HG02610 (cell line): ENCODE data around the gene OTOGL.
"Not testable (repeated sequence)": the region's sequence is repeated elsewhere in the genome, so short reads cannot be mapped to it uniquely, and the experiment has no call there.

Source experiments
- ATAC-seq: cut with Tn5 transposase; IDR thresholded peaks from one replicate; pipeline ENCODE4 v1.9.1; 2021; ENCODE audit warnings: mild to moderate bottlenecking, moderate library complexity; ENCODE audit not compliant: unreplicated experiment

Gene OTOGL

DNA sequence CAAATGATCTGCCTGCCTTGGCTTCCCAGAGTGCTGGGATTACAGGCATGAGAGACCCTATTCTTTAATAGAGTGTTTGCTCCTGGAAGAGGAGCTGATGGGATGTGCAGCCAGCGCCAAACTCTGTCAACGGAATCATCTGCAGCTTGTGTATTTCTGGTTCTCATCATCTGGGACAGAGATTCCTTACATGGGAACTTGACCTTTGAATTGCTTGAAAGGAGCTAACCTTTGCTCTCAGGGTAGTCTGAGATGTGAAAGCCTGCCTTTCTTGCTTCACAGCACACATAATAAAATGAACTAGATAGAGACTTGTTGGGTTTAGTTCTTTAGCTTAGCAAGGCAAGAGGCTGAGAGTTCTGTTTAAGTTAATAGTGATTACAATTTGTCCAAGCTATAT lies 120.0 kb downstream of the OTOGL start:
- ATAC-seq: no peak

- peak; percentile 72 for ATAC-seq
These were observed 122.9 kb downstream of the OTOGL start for GRCh38 chr12:80222261-80222660.

DNA sequence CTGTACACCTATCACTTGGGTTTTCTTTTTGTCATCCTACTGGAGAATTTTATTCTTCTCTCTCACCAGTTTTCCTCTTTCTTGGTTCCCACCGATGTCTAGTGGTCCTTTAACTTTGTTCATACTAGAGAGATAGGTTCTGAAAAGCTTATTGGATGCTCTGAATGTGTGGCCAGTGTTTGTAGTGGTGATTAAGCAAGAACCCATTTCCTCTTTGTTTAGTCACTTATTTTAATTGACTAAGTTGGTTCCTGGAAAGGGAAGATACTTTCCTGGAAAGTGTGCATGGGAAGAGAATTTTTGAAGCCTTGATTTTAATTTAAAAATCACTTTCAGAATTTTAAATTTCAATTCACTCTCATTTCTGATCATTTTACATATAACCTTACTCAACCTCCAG lies 127.2 kb downstream of the OTOGL start:
- ATAC-seq: no peak

GRCh38 chr12:80227904-80228303 lies 128.6 kb downstream of the OTOGL start:
- ATAC-seq: not testable (repeated sequence)

- no peak for ATAC-seq
These were observed 130.7 kb downstream of the OTOGL start for GRCh38 chr12:80230068-80230467.

- ATAC-seq: no peak
These were observed 133.5 kb downstream of the OTOGL start for GRCh38 chr12:80232837-80233236.

DNA sequence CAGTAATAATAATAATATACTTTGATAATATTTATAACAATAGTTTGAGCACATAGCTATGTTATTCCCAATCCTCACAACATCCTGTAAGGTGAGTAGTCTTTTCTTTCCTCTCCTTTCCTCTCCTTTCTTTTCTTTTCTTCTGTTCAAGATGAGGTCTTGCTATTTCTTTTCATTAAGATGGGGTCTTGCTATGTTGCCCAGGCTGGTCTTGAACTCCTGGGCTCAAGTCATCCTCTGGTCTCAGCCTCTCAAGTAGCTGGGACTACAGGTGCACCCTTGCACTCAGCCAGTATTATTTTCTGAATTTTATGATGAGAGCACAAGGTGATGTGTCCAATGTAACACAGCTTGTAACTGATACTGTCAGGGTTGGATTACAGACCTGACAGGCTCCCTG lies 134.6 kb downstream of the OTOGL start:
- ATAC-seq: no peak

DNA sequence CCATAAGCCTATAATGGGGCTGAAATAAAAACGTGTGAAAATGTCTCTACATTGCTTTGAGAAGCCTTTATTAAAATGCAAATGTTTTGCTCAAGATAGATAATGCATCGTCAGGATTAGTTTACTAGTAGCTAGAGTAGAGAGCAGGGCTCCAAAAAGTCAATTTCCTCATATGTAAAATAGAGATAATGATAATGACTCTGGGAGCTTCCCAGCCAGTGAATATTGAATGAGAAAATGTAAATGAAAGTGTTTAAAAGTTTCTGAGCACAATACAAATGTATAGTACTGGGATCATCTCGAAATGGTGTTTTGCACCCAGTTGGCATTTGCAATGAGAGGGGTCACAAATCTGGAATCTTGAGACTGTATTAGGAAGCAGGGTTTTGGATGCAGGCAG lies 135.3 kb downstream of the OTOGL start:
- no peak for ATAC-seq

GRCh38 chr12:80235944-80236343 lies 136.6 kb downstream of the OTOGL start:
- ATAC-seq: no peak

DNA sequence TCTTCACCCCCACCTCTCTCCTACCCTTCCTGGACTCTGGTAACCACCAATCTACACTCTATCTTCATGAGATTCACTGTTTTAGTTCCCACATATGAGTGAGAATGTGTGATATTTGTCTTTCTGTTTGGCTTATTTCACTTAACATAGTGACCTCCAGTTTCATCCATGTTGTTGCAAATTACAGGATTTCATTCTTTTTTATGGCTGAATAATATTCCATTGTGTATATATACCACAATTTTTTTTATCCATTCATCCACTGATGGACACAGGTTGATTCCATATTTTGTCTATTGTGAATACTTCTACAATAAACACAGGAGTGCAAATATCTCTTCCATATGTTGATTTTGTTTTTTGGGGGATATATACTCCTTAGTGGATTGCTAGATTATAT lies 140.5 kb downstream of the OTOGL start:
- ATAC-seq: no peak

GRCh38 chr12:80241576-80242273 lies 142.4 kb downstream of the OTOGL start:
- ATAC-seq: no peak

- ATAC-seq: no peak
These were observed 143.0 kb downstream of the OTOGL start for GRCh38 chr12:80242321-80242720.

DNA sequence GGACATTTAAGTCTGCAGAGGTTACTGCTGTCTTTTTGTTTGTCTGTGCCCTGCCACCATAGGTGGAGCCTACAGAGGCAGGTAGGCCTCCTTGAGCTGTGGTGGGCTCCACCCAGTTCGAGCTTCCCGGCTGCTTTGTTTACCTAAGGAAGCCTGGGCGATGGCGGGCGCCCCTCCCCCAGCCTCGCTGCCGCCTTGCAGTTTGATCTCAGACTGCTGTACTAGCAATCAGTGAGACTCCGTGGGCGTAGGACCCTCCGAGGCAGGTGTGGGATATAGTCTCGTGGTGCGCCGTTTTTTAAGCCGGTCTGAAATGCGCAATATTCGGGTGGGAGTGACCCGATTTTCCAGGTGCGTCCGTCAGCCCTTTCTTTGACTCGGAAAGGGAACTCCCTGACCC lies 150.2 kb downstream of the OTOGL start:
- ATAC-seq: not testable (repeated sequence)

- no peak for ATAC-seq
These were observed 158.6 kb downstream of the OTOGL start for GRCh38 chr12:80257920-80258319.

DNA sequence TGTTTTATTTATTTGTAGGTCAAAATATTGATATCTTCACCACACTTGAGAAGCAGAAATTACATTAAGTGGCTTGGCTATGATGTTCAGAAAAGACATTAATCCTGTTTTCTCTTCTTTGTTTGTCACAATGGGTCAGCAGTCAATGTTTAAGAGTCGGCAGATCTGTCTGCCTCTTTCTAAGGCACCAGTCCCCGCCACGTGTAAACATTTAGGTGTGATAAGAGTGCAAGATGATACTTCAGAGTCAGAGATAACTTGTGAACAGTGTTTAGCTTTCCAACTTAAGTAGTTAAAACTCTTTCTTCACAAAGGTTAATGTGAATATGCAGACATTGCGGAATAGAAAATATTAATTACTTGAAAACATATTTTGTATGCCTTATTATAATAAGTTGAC lies 160.9 kb downstream of the OTOGL start:
- ATAC-seq: no peak

DNA sequence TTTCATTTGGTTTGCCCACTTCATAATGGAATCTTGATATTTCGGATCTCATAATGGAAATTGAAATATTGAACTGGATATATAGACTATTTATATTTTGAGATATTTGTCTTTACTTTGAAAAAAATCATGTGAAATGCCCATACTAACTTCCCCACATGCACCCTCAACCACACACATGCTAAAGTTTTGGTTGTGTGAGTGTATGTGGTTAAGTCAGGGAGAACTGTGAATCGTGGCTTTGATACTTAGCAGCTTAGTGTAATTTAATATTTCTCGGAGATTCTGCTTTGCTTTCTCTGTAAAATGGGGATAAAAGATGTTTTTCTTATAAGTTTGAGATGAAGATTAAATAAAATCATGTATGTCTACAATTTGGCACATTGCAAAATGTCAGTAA lies 162.1 kb downstream of the OTOGL start:
- no peak for ATAC-seq

DNA sequence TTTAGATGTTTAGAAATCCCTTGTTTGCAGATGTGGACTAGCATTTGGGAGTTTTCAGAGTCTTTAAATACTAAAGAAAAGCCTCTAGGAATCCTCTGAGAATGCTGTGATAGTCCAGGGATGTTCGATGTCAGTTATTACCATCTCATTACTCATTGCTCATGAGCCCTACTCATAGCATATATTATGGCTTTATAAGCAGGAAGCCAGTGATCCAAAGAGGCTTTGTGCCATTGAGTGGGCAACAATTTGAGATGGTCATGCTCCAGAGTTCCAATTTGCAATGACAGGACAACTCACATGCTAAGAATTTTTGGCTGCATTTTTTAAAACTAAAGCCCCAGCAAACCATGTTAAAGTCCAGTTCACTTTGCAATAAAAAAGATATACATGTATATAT lies 163.0 kb downstream of the OTOGL start:
- ATAC-seq: no peak

DNA sequence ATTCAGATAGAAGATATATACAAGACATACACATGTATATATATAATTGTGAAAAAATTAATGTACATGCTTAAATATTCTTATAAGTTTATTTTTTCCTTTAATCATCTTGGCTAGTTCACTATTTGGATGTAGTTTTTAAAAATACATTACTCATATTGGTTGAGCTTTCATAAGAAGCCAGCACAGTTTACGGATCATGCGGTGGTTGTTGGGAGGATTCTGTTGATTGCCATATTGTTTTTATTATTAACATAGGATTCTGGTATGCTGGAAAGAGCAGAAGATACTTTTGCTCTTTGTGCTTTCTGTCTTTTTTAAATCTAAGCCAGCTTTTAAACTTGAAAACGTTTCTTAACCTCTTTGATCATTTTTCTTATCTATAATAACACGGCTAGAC lies 163.4 kb downstream of the OTOGL start:
- no peak for ATAC-seq

- ATAC-seq: no peak
These were observed 165.0 kb downstream of the OTOGL start for GRCh38 chr12:80264386-80264785.

DNA sequence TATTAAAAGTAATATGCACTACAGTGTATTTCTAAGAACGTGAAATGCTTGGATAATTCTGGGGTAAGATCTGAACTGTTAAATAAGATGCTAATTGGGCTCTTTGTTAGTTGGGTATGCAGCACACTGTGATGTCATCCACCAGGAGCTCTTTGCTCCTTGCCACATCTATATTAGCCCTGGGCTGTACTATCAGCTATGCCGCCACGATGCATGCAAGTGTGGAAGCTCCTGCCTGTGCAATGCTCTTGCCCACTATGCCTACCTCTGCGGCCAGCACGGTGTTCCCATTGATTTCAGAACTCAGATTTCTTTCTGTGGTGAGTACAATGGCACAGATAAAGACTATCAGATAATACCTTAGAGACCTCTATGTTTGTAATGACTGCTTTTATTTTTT lies 165.6 kb downstream of the OTOGL start:
- no peak for ATAC-seq

- ATAC-seq: peak; percentile 89
These were observed 169.8 kb downstream of the OTOGL start for GRCh38 chr12:80268924-80269749.

- no peak for ATAC-seq
These were observed 170.6 kb downstream of the OTOGL start for GRCh38 chr12:80269803-80270552.
